MM.1S (cell line): ENCODE measurements around the gene SF3B4.
"Not testable (repeated sequence)": the region's sequence is repeated elsewhere in the genome, so short reads cannot be mapped to it uniquely, and the experiment has no call there.

Experiments used
- DNase-seq: peaks from one replicate; pipeline ENCODE4 v3.0.0-alpha.2; 2015
- H2AFZ ChIP-seq: fragments of 300-600 bp; sonication (generic); 2 replicates; pipeline ENCODE4 v1.6.0; 2016; ENCODE audit warnings: antibody characterized with exemption, low read length
- H3F3A ChIP-seq: fragments of 300-600 bp; sonication (generic); 2 replicates; pipeline ENCODE4 v1.6.1; 2016; ENCODE audit warnings: mild to moderate bottlenecking, antibody characterized with exemption, low read length, moderate library complexity, mixed read lengths; ENCODE audit not compliant: insufficient read depth
- H3K27ac ChIP-seq: fragments of 300-600 bp; sonication (generic); 2 replicates; pipeline ENCODE4 v1.5.1; 2016; ENCODE audit warnings: mild to moderate bottlenecking, low read length
- H3K27me3 ChIP-seq: fragments of 300-600 bp; sonication (generic); replicated peaks from 2 replicates; pipeline ENCODE4 v1.6.0; 2016; ENCODE audit warnings: low read length; ENCODE audit not compliant: insufficient read depth
- H3K36me3 ChIP-seq: fragments of 300-600 bp; sonication (generic); replicated peaks from 2 replicates; pipeline ENCODE4 v1.6.1; 2016; ENCODE audit warnings: mild to moderate bottlenecking, low read length, mixed read lengths; ENCODE audit not compliant: insufficient read depth
- H3K4me1 ChIP-seq: fragments of 300-600 bp; sonication (generic); 2 replicates; pipeline ENCODE4 v1.6.1; 2016; ENCODE audit warnings: low read length, mixed read lengths
- H3K4me2 ChIP-seq: fragments of 300-600 bp; sonication (generic); 2 replicates; pipeline ENCODE4 v1.6.0; 2016; ENCODE audit warnings: low read depth, low read length
- H3K4me3 ChIP-seq: fragments of 300-600 bp; sonication (generic); 2 replicates; pipeline ENCODE4 v1.5.1; 2016; ENCODE audit warnings: low read length, mixed read lengths
- H3K79me2 ChIP-seq: fragments of 300-600 bp; sonication (generic); 2 replicates; pipeline ENCODE4 v1.6.1; 2016; ENCODE audit warnings: mixed run types, low read length, mixed read lengths
- H3K9ac ChIP-seq: fragments of 300-600 bp; sonication (generic); 2 replicates; pipeline ENCODE4 v1.6.1; 2016; ENCODE audit warnings: low read length, mixed read lengths
- H3K9me2 ChIP-seq: fragments of 300-600 bp; sonication (generic); replicated peaks from 2 replicates; pipeline ENCODE4 v1.6.1; 2016; ENCODE audit warnings: mild to moderate bottlenecking, low read length, mixed read lengths; ENCODE audit not compliant: insufficient read depth
- H3K9me3 ChIP-seq: fragments of 300-600 bp; sonication (generic); replicated peaks from 2 replicates; pipeline ENCODE4 v1.6.1; 2016; ENCODE audit warnings: mild to moderate bottlenecking, low read length, mixed read lengths; ENCODE audit not compliant: insufficient read depth
- H4K20me1 ChIP-seq: fragments of 300-600 bp; sonication (generic); 2 replicates; pipeline ENCODE4 v1.6.1; 2016; ENCODE audit warnings: mild to moderate bottlenecking, low read length, moderate library complexity, mixed read lengths; ENCODE audit not compliant: insufficient read depth
- EZH2 ChIP-seq: fragments of 300-600 bp; sonication (generic); optimal IDR thresholded peaks from 2 replicates; pipeline ENCODE3; 2017; ENCODE audit warnings: low read depth, mild to moderate bottlenecking, antibody characterized with exemption, low read length, mixed read lengths
- EZH2phosphoT487 ChIP-seq: fragments of 300-600 bp; sonication (generic); IDR thresholded peaks from 2 replicates; pipeline ENCODE4 v1.6.1; 2018; ENCODE audit warnings: antibody characterized with exemption, low read length
- TF ChIP-seq, protein P1 (sequence below): fragments of 300-600 bp; sonication (generic); IDR thresholded peaks from 2 replicates; pipeline ENCODE4 v1.5.1; 2016; ENCODE audit warnings: antibody characterized with exemption, low read length, mixed read lengths

The SF3B4 gene

DNA sequence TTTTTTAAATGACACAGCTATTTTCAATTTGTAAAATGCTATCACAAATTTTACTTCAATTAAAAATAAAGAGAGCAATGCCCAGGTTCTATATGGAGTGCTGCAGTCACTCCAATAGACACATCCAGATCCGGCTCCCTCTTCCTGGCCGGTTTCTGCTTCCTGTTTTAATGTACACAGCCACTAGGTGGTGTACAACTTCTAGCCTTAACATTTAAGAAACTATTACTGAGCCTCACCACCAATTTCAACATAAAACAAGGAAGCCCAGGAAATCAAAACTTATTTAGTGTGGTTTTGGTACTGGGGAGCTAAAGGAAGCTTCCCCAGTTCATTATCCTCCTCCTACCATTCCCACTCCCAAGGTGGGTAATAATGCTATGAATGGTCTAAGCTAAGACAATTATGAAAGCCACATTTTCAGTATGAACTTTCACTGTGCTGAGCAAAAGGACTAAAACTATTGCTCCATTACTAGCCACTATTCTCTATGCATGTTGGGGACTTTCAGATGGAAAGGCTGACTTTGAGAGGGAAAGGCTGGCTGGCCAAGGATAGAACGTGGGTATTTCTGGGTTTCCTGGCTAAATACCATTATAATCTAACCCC lies 34.5 kb upstream of the SF3B4 start:
- no peak overlapping the region for H3K9ac ChIP-seq
- no peaks in the 10 kb centered on the region for H3K27me3 ChIP-seq
- DNase-seq: peak; percentile 76
- peaks cover 8% of the 10 kb centered on the region; the same call in 1 of the 2 replicates for H3F3A ChIP-seq
- 0 out of 2 replicates have a peak, but pooled peaks cover 4% of the 10 kb centered on the region for H3K36me3 ChIP-seq
- no peaks in the 10 kb centered on the region for H3K79me2 ChIP-seq
- H3K4me1 ChIP-seq: peaks cover 8% of the 10 kb centered on the region; the same call in 1 of the 2 replicates
- H2AFZ ChIP-seq: no peak overlapping the region
- TF ChIP-seq EZH2phosphoT487 (no peak), EZH2 (no peak)
- TF ChIP-seq, protein P1, sequence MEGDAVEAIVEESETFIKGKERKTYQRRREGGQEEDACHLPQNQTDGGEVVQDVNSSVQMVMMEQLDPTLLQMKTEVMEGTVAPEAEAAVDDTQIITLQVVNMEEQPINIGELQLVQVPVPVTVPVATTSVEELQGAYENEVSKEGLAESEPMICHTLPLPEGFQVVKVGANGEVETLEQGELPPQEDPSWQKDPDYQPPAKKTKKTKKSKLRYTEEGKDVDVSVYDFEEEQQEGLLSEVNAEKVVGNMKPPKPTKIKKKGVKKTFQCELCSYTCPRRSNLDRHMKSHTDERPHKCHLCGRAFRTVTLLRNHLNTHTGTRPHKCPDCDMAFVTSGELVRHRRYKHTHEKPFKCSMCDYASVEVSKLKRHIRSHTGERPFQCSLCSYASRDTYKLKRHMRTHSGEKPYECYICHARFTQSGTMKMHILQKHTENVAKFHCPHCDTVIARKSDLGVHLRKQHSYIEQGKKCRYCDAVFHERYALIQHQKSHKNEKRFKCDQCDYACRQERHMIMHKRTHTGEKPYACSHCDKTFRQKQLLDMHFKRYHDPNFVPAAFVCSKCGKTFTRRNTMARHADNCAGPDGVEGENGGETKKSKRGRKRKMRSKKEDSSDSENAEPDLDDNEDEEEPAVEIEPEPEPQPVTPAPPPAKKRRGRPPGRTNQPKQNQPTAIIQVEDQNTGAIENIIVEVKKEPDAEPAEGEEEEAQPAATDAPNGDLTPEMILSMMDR: peak; percentile 93
- no peaks in the 10 kb centered on the region for H3K9me2 ChIP-seq
- H3K4me3 ChIP-seq: no peak overlapping the region
- H3K4me2 ChIP-seq: no peak overlapping the region
- H4K20me1 ChIP-seq: no peaks in the 10 kb centered on the region
- no peaks in the 10 kb centered on the region for H3K9me3 ChIP-seq
- no peak overlapping the region; the same call in 1 of the 2 replicates for H3K27ac ChIP-seq

GRCh38 chr1:149957548-149957947 lies 29.9 kb upstream of the SF3B4 start:
- DNase-seq, H3K9me2 ChIP-seq, H2AFZ ChIP-seq, H3K4me2 ChIP-seq, H3K27ac ChIP-seq, H3K36me3 ChIP-seq, H3K9ac ChIP-seq, H3K4me3 ChIP-seq, H3K79me2 ChIP-seq, H4K20me1 ChIP-seq, H3K9me3 ChIP-seq, H3K27me3 ChIP-seq, H3K4me1 ChIP-seq, H3F3A ChIP-seq: not testable (repeated sequence)

DNA sequence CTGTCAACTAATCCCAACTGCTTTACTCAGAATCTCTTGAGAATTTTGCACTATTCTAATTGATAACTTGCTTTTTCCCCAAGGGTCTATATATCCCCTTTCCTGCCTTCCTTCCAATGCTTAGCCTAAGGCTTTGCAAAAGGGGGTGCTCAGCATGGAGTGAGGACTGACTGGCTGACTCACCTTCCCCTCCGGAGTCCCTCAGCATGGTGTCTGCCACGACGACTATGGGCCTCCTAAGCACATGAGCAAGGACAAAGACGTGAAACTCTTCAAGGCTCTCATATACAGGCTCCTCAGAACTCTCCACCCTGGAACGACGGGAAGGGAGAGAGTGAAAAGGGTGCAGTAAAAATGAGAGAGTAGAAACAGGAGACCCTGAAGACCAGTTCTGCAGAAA lies 22.3 kb upstream of the SF3B4 start:
- no peaks in the 10 kb centered on the region for H3K9me3 ChIP-seq
- H3K4me3 ChIP-seq: no peak overlapping the region
- H3K9ac ChIP-seq: no peak overlapping the region
- no peaks in the 10 kb centered on the region for H3K79me2 ChIP-seq
- no peaks in the 10 kb centered on the region for H3F3A ChIP-seq
- no peak for TF ChIP-seq EZH2
- no peak overlapping the region for H3K4me2 ChIP-seq
- H3K27me3 ChIP-seq: no peaks in the 10 kb centered on the region
- H3K9me2 ChIP-seq: no peaks in the 10 kb centered on the region
- 0 out of 2 replicates have a peak, but pooled peaks cover 3% of the 10 kb centered on the region for H3K36me3 ChIP-seq
- no peaks in the 10 kb centered on the region for H3K4me1 ChIP-seq
- no peaks in the 10 kb centered on the region for H4K20me1 ChIP-seq
- no peak overlapping the region for H2AFZ ChIP-seq
- H3K27ac ChIP-seq: no peak overlapping the region
- DNase-seq: no peak

GRCh38 chr1:149945206-149945605 lies 17.6 kb upstream of the SF3B4 start:
- Histone ChIP-seq H3K9ac (no peak overlapping the region), H3K27ac (no peak overlapping the region), H2AFZ (no peak overlapping the region), H3K36me3 (0 out of 2 replicates have a peak, but pooled peaks cover 3% of the 10 kb centered on the region), H3K27me3 (no peaks in the 10 kb centered on the region), H3F3A (no peaks in the 10 kb centered on the region; the same call in 1 of the 2 replicates), H3K9me2 (no peaks in the 10 kb centered on the region), H3K79me2 (no peaks in the 10 kb centered on the region), H3K4me3 (no peak overlapping the region), H4K20me1 (no peaks in the 10 kb centered on the region), H3K4me2 (no peak overlapping the region), H3K9me3 (no peaks in the 10 kb centered on the region), H3K4me1 (no peaks in the 10 kb centered on the region)
- no peak for TF ChIP-seq EZH2
- TF ChIP-seq, protein P1: no peak
- DNase-seq: no peak
